Measurements from ENCODE around the gene EAF1. TPM values are rescaled to one million over a fixed set of nuclear protein-coding genes. Genes with fewer than 3 reads are reported as not detected.
"Not testable (repeated sequence)": the region's sequence is repeated elsewhere in the genome, so short reads cannot be mapped to it uniquely, and the experiment has no call there.

Gene EAF1
- total RNA-seq, 2 experiments from 2014 or later: 27.9 to 31.0 TPM

DNA sequence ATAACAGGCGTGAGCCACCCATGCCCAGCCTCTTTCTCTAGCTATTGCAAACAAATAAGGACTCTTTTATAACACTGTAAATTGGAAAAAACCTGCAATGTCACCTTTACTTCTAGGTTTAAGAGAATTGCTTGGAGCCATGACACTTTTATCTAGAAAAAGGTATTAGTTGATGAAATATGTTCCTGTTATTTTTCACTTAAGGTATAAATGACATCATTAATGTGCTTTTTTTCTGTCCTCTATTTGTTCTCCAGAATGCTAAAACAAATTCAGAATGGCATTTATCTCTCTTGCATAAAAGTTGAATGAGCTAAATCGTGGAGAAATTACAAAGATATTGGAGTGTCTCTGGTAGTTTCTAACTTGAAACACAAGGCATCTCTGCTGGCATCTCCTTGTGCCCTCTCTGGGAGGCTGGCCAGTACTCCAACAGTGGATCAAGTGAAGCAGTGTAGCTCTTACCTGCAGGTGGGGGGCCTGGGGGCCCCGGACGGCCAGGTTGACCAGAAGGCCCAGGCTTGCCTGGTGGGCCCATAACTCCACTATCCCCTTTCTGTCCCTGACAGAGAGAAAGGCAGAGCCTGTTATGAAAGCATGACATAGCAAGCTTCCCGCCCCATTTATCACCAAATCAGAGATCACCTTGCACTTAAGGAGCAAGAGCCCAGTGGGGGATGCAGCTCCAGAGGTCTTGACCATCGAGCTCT lies 38.6 kb downstream of the EAF1 start:
- no peaks in the 10 kb centered on the region for H3K27me3 Mint-ChIP-seq
- no peak overlapping the region for H3K27ac Mint-ChIP-seq
- no peaks in the 10 kb centered on the region for H3K9me3 Mint-ChIP-seq
- no peaks in the 10 kb centered on the region for H3K36me3 Mint-ChIP-seq
- no peak overlapping the region for H3K4me3 Mint-ChIP-seq
- POLR2A ChIA-PET: no interaction called here
- peaks cover 15% of the 10 kb centered on the region for H3K4me1 Mint-ChIP-seq
- ATAC-seq (ENCODE audit: low read depth) (no peak), DNase-seq (no peak)

DNA sequence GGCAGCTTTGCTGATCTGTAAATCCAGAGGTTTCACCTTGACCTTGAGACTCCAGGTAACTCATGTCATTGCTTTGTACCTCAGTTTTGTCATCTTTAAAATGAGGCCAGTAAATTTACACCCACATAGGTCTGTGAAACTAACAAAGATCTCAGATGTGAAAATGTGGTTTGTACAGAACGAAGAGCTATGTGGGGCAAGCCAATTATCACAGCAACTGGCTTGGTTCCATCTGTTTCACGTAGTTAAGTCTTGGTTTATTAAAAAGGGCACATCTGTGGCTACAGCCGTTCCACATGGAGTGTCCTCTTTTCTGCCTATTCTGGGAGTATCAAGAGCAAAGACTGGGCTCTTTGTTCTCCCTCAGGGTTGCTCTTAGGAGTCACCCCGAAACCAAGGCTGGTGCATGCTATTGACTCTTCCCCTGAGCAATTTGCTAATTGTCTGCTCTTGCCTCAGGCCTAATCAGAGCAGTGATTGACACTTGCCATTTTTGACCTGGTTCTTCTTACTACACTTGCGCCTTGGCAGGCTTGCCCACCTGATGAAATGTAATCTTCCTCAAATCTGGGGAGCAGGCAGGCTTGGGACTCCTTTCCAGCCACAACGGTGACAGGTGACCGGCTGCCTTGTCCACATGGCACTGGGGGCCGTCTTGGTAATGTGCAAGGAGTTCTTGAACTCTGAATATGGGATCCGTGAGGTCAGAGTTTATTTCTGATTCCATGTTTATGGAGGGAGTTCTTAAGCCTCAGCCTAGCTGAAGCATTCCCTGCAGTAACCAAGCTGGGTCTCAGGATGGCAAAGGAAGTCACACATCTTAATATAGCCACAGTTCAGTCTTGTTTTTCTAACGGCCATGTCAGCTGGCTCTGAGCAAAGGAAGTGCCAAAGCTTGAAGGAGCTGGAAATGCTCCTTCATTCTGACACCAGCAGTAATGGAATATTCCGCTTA lies 40.1 kb downstream of the EAF1 start:
- DNase-seq (no peak), ATAC-seq (ENCODE audit: low read depth) (no peak)
- no peaks in the 10 kb centered on the region for H3K9me3 Mint-ChIP-seq
- H3K27me3 Mint-ChIP-seq: no peaks in the 10 kb centered on the region
- peaks cover 5% of the 10 kb centered on the region for H3K4me1 Mint-ChIP-seq
- no peaks in the 10 kb centered on the region for H3K36me3 Mint-ChIP-seq
- no peak overlapping the region for H3K27ac Mint-ChIP-seq
- POLR2A ChIA-PET: interaction anchor here (1.5 kb wide), 1 partner anchor 47 kb away, joined by 3 read pairs; no protein-coding TSS in a partner anchor
- no peak overlapping the region for H3K4me3 Mint-ChIP-seq

DNA sequence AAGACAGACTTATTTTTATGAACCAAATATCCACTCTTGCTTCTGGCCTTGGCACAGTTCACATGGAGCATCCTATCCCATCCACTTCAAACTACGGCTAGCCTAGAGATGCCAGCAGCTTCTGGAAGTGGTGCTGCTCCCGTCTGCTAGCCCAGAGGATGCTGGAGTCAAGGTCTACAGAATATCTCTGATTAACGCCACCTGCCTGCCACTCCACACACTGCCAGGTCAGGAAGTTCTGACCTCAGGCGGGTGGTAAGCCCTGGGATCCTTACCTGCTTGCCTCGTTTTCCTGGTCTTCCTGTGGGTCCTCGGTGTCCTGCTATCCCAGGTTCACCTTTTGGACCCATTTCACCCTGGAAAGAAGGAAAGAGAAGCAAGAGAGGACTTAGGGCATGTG lies 42.9 kb downstream of the EAF1 start:
- no peaks in the 10 kb centered on the region for H3K36me3 Mint-ChIP-seq
- no peaks in the 10 kb centered on the region for H3K4me1 Mint-ChIP-seq
- H3K27ac Mint-ChIP-seq: no peak overlapping the region
- peaks cover 2% of the 10 kb centered on the region for H3K27me3 Mint-ChIP-seq
- H3K9me3 Mint-ChIP-seq: no peaks in the 10 kb centered on the region
- POLR2A ChIA-PET: no interaction called here
- H3K4me3 Mint-ChIP-seq: no peak overlapping the region
- ATAC-seq (ENCODE audit: low read depth) (no peak), DNase-seq (no peak)

DNA sequence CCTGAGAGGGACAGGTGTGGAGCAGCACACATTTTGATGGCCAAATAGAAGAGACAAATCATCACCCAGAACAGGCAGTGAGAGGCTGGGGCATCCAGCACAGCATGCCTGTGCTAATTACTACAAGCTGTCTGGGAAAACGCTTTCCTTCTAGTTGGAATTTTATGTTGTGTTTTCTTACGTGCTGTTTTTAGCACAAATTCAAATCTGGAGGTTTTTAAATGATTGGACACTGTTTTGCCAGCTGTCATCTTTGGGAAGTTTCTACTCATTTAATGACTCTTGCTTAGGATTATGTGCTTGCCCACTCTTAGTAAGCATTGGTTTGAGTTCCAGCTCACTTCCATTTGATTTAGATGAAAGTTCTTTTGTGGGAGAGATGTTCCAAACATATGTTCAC lies 43.5 kb downstream of the EAF1 start:
- POLR2A ChIA-PET: interaction anchor here (0.8 kb wide), 1 partner anchor 27 kb away, joined by 4 read pairs; no protein-coding TSS in a partner anchor
- no peaks in the 10 kb centered on the region for H3K9me3 Mint-ChIP-seq
- H3K36me3 Mint-ChIP-seq: no peaks in the 10 kb centered on the region
- H3K4me1 Mint-ChIP-seq: no peaks in the 10 kb centered on the region
- DNase-seq: no peak
- peaks cover 2% of the 10 kb centered on the region for H3K27me3 Mint-ChIP-seq
- H3K4me3 Mint-ChIP-seq: no peak overlapping the region
- H3K27ac Mint-ChIP-seq: no peak overlapping the region
- ATAC-seq (ENCODE audit: low read depth): no peak

DNA sequence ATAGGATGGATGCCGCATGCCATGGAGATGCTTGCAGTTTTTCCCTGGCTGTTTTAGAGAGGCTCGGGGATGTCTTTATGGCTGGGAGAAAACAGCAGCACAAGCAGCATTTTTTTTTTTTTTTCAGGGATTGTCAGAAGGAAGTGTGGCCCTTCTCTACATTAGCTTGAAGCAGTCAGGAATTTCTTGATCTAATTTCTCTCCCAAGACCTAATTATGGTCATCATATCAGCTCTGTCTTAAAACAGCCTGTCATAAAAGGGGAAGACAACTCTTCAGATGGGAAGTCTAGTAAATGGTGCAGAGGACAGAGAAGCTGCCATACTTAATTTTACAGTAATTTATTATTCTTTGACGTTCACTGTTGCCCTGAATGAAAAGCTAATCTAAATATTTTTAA lies 44.5 kb downstream of the EAF1 start:
- Mint-ChIP-seq H3K4me1 (no peaks in the 10 kb centered on the region), H3K27ac (no peak overlapping the region), H3K36me3 (no peaks in the 10 kb centered on the region), H3K9me3 (no peaks in the 10 kb centered on the region), H3K4me3 (no peak overlapping the region), H3K27me3 (peaks cover 2% of the 10 kb centered on the region)
- ATAC-seq (ENCODE audit: low read depth): no peak
- POLR2A ChIA-PET: no interaction called here
- no peak for DNase-seq

DNA sequence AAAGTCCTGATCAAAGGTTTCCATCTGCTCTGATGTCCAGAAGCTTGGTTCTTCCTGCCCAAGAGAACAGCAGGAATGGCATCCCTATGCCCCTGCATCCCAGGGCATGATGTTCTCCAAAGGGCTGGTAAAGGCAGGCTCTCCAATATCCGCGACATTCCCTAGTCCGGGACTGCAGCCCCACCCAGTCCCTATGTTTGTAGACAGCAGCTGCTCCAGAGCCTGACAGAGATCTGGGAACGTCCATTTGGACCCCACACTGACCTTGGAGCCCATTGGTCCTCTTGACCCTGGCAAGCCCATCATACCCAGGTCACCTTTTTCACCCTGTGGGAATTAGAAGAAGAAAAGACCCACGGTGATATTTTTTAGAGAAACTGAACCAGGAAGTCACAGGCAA lies 47.8 kb downstream of the EAF1 start:
- ATAC-seq (ENCODE audit: low read depth) (no peak), DNase-seq (no peak)
- Mint-ChIP-seq H3K9me3 (no peaks in the 10 kb centered on the region), H3K4me3 (no peak overlapping the region), H3K27ac (no peak overlapping the region), H3K36me3 (no peaks in the 10 kb centered on the region), H3K4me1 (no peaks in the 10 kb centered on the region), H3K27me3 (peaks cover 5% of the 10 kb centered on the region)
- POLR2A ChIA-PET: no interaction called here

DNA sequence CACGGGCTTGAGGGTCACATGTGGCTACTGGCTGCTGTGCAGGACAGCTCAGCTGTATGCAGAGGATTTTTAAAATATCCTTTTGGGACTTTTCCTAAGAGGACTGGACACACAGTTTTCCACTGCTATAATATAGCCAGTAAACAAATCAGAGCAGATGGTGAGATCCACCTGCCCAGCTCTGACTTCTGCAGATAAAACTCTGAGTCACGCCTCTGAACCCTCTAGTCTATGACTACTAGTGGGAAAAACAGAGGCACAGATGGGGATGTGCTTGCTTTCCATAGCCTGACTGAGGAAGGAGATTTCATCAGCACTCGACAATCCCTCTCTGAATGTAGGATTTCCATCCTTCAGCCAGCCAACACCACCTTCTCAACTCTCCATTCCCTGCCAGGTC lies 49.0 kb downstream of the EAF1 start:
- Mint-ChIP-seq H3K4me3 (no peak overlapping the region), H3K36me3 (no peaks in the 10 kb centered on the region), H3K9me3 (no peaks in the 10 kb centered on the region), H3K4me1 (no peaks in the 10 kb centered on the region), H3K27me3 (peaks cover 9% of the 10 kb centered on the region), H3K27ac (no peak overlapping the region)
- no peak for ATAC-seq (ENCODE audit: low read depth)
- no peak for DNase-seq
- POLR2A ChIA-PET: no interaction called here

DNA sequence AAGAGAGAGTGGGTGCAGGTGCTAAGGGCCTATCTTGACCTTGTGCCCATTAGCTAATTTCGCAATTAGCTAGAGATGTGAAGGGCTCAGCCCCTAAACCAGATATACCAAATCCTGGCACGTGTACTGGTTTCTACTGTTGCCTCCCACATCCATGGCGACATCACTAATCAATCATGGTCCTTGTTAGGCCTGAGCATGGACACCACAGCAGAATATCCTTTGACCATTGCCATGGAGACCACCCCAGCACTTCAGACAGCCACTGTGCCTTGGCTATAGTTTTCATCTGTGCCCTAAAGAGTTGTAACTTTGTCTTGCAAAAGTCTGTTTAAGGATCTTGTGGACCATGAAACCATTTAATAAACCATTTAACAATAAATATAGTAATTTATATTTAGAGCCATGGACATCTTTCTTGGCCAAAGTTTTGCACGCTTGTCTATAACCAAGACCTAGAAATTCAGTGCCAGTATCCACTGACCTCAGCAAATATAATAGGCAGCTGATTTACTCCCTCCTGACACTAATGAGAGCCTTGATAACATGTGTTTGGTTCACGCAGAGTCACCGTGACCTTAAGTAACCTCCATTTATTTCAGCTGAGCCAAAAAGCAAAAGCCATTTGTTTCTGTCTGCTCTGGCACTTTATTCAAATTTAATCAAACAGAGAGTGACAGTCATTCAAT lies 50.7 kb downstream of the EAF1 start:
- no peak for DNase-seq
- Mint-ChIP-seq H3K4me1 (no peaks in the 10 kb centered on the region), H3K9me3 (no peaks in the 10 kb centered on the region), H3K4me3 (no peak overlapping the region), H3K27ac (no peak overlapping the region), H3K36me3 (no peaks in the 10 kb centered on the region), H3K27me3 (peaks cover 20% of the 10 kb centered on the region)
- ATAC-seq (ENCODE audit: low read depth): no peak
- POLR2A ChIA-PET: no interaction called here

DNA sequence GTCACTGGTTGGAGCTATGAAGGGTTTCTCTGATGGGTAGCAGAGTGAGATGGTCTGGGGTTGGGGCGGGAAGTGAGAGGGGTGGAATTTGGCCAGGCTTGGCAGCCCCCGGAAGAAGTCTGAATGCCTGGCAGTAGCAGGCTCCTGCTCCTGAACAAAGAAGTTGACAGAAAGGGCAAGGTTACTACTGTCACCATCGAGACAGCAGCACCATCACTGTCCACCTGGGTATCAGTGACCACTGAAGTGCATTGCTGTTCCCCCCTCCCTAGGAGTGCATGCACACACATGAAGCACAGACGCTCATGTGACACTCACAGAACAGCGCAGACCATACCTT lies 51.2 kb downstream of the EAF1 start:
- H3K9me3 Mint-ChIP-seq: no peaks in the 10 kb centered on the region
- no peak overlapping the region for H3K27ac Mint-ChIP-seq
- POLR2A ChIA-PET: no interaction called here
- H3K4me3 Mint-ChIP-seq: no peak overlapping the region
- no peak for ATAC-seq (ENCODE audit: low read depth)
- peaks cover 22% of the 10 kb centered on the region for H3K27me3 Mint-ChIP-seq
- H3K4me1 Mint-ChIP-seq: no peaks in the 10 kb centered on the region
- no peaks in the 10 kb centered on the region for H3K36me3 Mint-ChIP-seq
- DNase-seq: no peak

DNA sequence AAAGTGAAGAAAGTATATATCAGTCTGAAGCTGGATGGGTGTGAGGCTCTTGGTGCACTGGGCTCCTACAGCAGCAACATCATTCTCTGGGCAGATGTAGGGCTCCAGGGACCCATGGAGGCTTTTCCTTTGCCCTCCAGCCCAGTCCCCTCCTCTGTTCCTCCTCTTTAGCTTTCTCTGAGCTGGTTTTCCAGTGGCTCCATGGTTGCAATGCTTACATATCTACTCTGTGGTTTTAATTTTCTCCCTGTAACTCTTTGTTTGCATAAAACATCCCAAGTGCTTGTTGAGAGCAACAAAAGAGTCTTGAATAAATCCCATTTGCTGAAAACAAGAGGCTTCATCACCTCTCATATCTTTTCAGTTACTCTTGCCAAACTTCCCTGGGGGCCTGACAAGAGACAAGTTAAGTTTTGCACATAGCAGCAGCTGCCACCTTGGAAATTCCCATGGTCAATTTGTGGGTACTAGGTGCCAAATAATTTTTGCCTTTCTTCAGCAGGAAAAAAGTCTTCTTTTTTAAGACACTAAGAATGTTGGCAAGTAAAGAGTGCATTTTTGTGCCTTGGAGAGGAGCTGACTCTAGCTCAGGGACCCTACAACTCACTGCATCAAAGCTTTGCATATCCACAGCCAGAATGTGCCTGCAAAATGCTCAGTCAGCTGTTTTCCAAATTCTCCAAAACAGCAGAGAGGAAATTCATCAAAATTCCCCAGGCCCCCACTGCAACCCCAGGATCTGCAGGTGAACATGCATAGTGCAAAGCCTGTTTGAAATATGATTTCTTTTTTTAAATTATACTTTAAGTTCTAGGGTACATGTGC lies 52.2 kb downstream of the EAF1 start:
- Mint-ChIP-seq H3K9me3 (peaks cover 2% of the 10 kb centered on the region), H3K27ac (no peak overlapping the region), H3K36me3 (peaks cover 3% of the 10 kb centered on the region), H3K4me1 (no peaks in the 10 kb centered on the region), H3K27me3 (peaks cover 28% of the 10 kb centered on the region), H3K4me3 (no peak overlapping the region)
- no peak for ATAC-seq (ENCODE audit: low read depth)
- no peak for DNase-seq
- POLR2A ChIA-PET: no interaction called here

DNA sequence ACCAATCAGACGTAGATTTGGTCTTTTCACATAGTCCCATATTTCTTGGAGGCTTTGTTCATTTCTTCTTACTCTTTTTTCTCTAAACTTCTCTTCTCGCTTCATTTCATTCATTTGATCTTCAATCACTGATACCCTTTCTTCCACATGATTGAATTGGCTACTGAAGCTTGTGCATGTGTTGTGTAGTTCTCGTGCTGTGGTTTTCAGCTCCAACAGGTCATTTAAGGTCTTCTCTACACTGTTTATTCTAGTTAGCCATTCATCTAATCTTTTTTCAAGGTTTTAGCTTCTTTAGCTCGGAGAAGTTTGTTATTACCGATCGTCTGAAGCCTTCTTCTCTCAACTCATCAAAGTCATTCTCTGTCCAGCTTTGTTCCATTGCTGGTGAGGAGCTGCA lies 57.2 kb downstream of the EAF1 start:
- H3K4me1 Mint-ChIP-seq; DNase-seq; H3K9me3 Mint-ChIP-seq; POLR2A ChIA-PET; H3K27ac Mint-ChIP-seq; H3K36me3 Mint-ChIP-seq; H3K4me3 Mint-ChIP-seq; ATAC-seq (ENCODE audit: low read depth): not testable (repeated sequence)
- H3K27me3 Mint-ChIP-seq: peaks cover 29% of the 10 kb centered on the region

DNA sequence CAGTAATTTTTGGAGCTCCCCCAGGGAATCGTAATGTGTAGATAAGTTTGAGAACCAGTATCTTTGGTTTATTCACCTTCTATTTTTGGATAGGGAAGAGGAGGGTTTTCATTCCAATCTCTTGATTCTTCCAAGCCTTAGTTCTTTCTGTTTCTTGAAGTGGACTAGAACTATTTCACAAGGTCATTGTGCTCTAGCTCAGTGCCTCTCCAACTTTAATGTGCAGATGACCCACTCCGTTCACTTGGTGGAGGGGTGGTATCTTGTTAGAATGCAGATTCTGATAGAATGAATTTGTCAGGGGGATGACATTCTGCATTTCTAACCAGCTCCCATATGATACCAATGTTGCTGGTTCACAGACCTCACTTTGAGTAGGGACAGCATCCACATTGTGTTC lies 58.6 kb downstream of the EAF1 start:
- Mint-ChIP-seq H3K27ac (no peak overlapping the region), H3K4me1 (peaks cover 2% of the 10 kb centered on the region), H3K4me3 (no peak overlapping the region), H3K27me3 (peaks cover 27% of the 10 kb centered on the region), H3K36me3 (peaks cover 4% of the 10 kb centered on the region), H3K9me3 (peaks cover 2% of the 10 kb centered on the region)
- no peak for ATAC-seq (ENCODE audit: low read depth)
- POLR2A ChIA-PET: no interaction called here
- no peak for DNase-seq

DNA sequence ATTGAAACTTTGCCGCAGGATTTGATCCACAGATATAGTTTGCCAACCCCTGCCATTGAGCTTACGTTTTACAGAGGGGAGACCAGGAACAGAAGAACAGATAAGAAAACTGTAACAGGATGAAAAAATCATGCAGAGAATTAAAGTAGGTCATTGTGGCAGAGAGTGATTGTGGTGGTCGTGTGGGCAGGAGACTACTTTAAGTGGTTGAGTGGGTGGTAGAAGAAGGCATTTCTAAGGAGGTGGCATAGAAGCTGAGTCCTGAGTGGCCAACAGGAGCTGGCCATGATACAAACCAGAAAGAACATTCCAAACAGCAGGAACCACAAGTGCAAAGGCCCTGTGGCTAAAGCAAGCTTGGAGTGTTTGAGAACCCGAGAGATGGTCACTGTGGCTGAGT lies 59.6 kb downstream of the EAF1 start:
- no peak overlapping the region for H3K4me3 Mint-ChIP-seq
- H3K9me3 Mint-ChIP-seq: peaks cover 2% of the 10 kb centered on the region
- peaks cover 23% of the 10 kb centered on the region for H3K27me3 Mint-ChIP-seq
- H3K36me3 Mint-ChIP-seq: peaks cover 4% of the 10 kb centered on the region
- H3K27ac Mint-ChIP-seq: no peak overlapping the region
- no peak for DNase-seq
- POLR2A ChIA-PET: no interaction called here
- H3K4me1 Mint-ChIP-seq: peaks cover 2% of the 10 kb centered on the region
- no peak for ATAC-seq (ENCODE audit: low read depth)
